PC-9 (cell line): ENCODE data around the gene TRIM39. TPM values are rescaled to one million over a fixed set of nuclear protein-coding genes. Genes with fewer than 3 reads are reported as not detected.

ENCODE experiments used
- BruUV-seq: library from RNA; stranded (reverse); fragments of 400-500 nt; replicated peaks from 2 replicates; lab custom pipeline; 2021; lab: Mats Ljungman, UMichigan
- CTCF ChIA-PET: fragments of 300-600 bp; sonication (Branson Sonifier 250); formaldehyde crosslinking; loops from one replicate; lab custom pipeline; 2022; ENCODE audit warnings: antibody characterized with exemption; lab: Charles Lee
- POLR2A ChIA-PET: fragments of 300-600 bp; sonication (Branson Sonifier 250); formaldehyde crosslinking; loops from one replicate; lab custom pipeline; 2022; ENCODE audit warnings: antibody characterized with exemption; ENCODE audit not compliant: unreplicated experiment; lab: Charles Lee
- DNase-seq, 2 experiments: peaks; one replicate each; pipeline versions ENCODE4 v3.0.0 to v3.0.0-alpha.2; 2015 to 2022; ENCODE audit warnings: mixed read lengths in 1 of 2
- H2AFZ ChIP-seq: fragments of 200-600 bp; sonication (generic); 2 replicates; pipeline ENCODE4 v1.8.1; 2017; ENCODE audit warnings: antibody characterized with exemption
- H3F3A ChIP-seq: fragments of 200-600 bp; sonication (generic); 2 replicates; pipeline ENCODE4 v1.8.1; 2017; ENCODE audit warnings: antibody characterized with exemption, mild to moderate bottlenecking, low read depth; ENCODE audit not compliant: insufficient read depth
- H3K27ac ChIP-seq: fragments of 200-600 bp; sonication (generic); 2 replicates; pipeline ENCODE4 v1.6.1; 2016; ENCODE audit warnings: mixed run types
- H3K27me3 ChIP-seq: fragments of 200-600 bp; sonication (generic); 2 replicates; pipeline ENCODE4 v1.6.1; 2016; ENCODE audit warnings: low read depth, mixed run types; ENCODE audit not compliant: insufficient read depth
- H3K36me3 ChIP-seq: fragments of 200-600 bp; sonication (generic); 2 replicates; pipeline ENCODE4 v1.6.1; 2016; ENCODE audit warnings: low read depth, mixed run types
- H3K4me1 ChIP-seq: fragments of 200-600 bp; sonication (generic); replicated peaks from 2 replicates; pipeline ENCODE4 v1.6.1; 2016; ENCODE audit warnings: mixed run types; ENCODE audit not compliant: insufficient read depth
- H3K4me2 ChIP-seq: fragments of 200-600 bp; sonication (generic); 2 replicates; pipeline ENCODE4 v1.6.1; 2017; ENCODE audit warnings: mixed run types
- H3K4me3 ChIP-seq: fragments of 200-600 bp; sonication (generic); 2 replicates; pipeline ENCODE4 v1.6.1; 2016; ENCODE audit warnings: mixed run types
- H3K79me2 ChIP-seq: fragments of 200-600 bp; sonication (generic); 2 replicates; pipeline ENCODE4 v1.6.1; 2017; ENCODE audit warnings: low read depth, mixed run types
- H3K9me2 ChIP-seq: fragments of 200-600 bp; sonication (generic); 2 replicates; pipeline ENCODE4 v1.8.1; 2017; ENCODE audit warnings: mild to moderate bottlenecking; ENCODE audit not compliant: insufficient read depth
- H3K9me3 ChIP-seq: fragments of 200-600 bp; sonication (generic); 2 replicates; pipeline ENCODE4 v1.8.1; 2016; ENCODE audit warnings: low read depth; ENCODE audit not compliant: insufficient read depth
- H4K20me1 ChIP-seq: fragments of 200-600 bp; sonication (generic); 2 replicates; pipeline ENCODE4 v1.8.1; 2017; ENCODE audit not compliant: insufficient read depth
- EZH2 ChIP-seq: fragments of 200-600 bp; sonication (generic); IDR thresholded peaks from 2 replicates; pipeline ENCODE4 v1.8.0; 2017; ENCODE audit warnings: antibody characterized with exemption, low read depth
- intact Hi-C: fragments of 100-400 bp; cut with micrococcal nuclease; formaldehyde crosslinking; loops from one replicate; pipeline ENCODE4 v1.10.0; 2022; ENCODE audit not compliant: unreplicated experiment
- total RNA-seq: library from RNA; stranded (reverse); gene quantifications from 2 replicates; pipeline ENCODE4 v1.2.3, GENCODE V29; 2021
- TF ChIP-seq, protein P1 (sequence below): fragments of 200-600 bp; sonication (generic); conservative IDR thresholded peaks from 2 replicates; pipeline ENCODE4 v1.6.1; 2017; ENCODE audit warnings: mixed run types, antibody characterized with exemption, mild to moderate bottlenecking, moderate library complexity

Gene TRIM39
- total RNA-seq, 1 experiment from 2014 or later = 14.4 TPM

- peaks cover 8% of the 10 kb centered on the region; the same call in 1 of the 2 replicates for H3K79me2 ChIP-seq
These were observed 22.7 kb upstream of the TRIM39 start for GRCh38 chr6:30304002-30304401.

GRCh38 chr6:30311101-30311500 lies 15.6 kb upstream of the TRIM39 start:
- intact Hi-C loops = no loop called here
- no peak overlapping the region for H2AFZ ChIP-seq
- no peaks in the 10 kb centered on the region for H3K4me1 ChIP-seq
- H3K4me2 ChIP-seq = no peak overlapping the region
- CTCF ChIA-PET = no interaction called here
- H3F3A ChIP-seq = no peaks in the 10 kb centered on the region; the same call in 1 of the 2 replicates
- H3K9me2 ChIP-seq = no peaks in the 10 kb centered on the region
- H3K79me2 ChIP-seq = peaks cover 45% of the 10 kb centered on the region
- peaks cover 19% of the 10 kb centered on the region; the same call in 1 of the 2 replicates for H4K20me1 ChIP-seq
- POLR2A ChIA-PET = no interaction called here
- no peak for TF ChIP-seq EZH2
- TF ChIP-seq, protein P1, sequence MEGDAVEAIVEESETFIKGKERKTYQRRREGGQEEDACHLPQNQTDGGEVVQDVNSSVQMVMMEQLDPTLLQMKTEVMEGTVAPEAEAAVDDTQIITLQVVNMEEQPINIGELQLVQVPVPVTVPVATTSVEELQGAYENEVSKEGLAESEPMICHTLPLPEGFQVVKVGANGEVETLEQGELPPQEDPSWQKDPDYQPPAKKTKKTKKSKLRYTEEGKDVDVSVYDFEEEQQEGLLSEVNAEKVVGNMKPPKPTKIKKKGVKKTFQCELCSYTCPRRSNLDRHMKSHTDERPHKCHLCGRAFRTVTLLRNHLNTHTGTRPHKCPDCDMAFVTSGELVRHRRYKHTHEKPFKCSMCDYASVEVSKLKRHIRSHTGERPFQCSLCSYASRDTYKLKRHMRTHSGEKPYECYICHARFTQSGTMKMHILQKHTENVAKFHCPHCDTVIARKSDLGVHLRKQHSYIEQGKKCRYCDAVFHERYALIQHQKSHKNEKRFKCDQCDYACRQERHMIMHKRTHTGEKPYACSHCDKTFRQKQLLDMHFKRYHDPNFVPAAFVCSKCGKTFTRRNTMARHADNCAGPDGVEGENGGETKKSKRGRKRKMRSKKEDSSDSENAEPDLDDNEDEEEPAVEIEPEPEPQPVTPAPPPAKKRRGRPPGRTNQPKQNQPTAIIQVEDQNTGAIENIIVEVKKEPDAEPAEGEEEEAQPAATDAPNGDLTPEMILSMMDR = no peak
- H3K9me3 ChIP-seq = no peaks in the 10 kb centered on the region
- H3K36me3 ChIP-seq = peaks cover 6% of the 10 kb centered on the region
- no TSS peak for BruUV-seq
- no peaks in the 10 kb centered on the region for H3K27me3 ChIP-seq
- no peak for DNase-seq
- H3K4me3 ChIP-seq = no peak overlapping the region
- H3K27ac ChIP-seq = no peak overlapping the region

More at GRCh38 chr6:30304002-30304401, 22.7 kb upstream of the TRIM39 start:
- H3K4me3 ChIP-seq = no peak overlapping the region
- no peaks in the 10 kb centered on the region for H3K4me1 ChIP-seq
- H3K4me2 ChIP-seq = no peak overlapping the region
- no peaks in the 10 kb centered on the region for H3K9me2 ChIP-seq
- peaks cover 37% of the 10 kb centered on the region for H3K36me3 ChIP-seq
- H2AFZ ChIP-seq = no peak overlapping the region
- H3K27me3 ChIP-seq = no peaks in the 10 kb centered on the region
- H4K20me1 ChIP-seq = no peaks in the 10 kb centered on the region
- BruUV-seq = no TSS peak
- DNase-seq = no peak
- peaks cover 7% of the 10 kb centered on the region; the same call in 1 of the 2 replicates for H3F3A ChIP-seq
- no peak for TF ChIP-seq EZH2
- TF ChIP-seq, protein P1 = no peak
- POLR2A ChIA-PET = no interaction called here
- no peak overlapping the region for H3K27ac ChIP-seq
- intact Hi-C loops = no loop called here
- peaks cover 66% of the 10 kb centered on the region for H3K9me3 ChIP-seq
- CTCF ChIA-PET = no interaction called here

GRCh38 chr6:30311671-30312070 lies 15.1 kb upstream of the TRIM39 start:
- Histone ChIP-seq H3K4me2 (no peak overlapping the region), H3K27ac (no peak overlapping the region), H3K9me3 (no peaks in the 10 kb centered on the region), H2AFZ (no peak overlapping the region), H3K9me2 (no peaks in the 10 kb centered on the region), H4K20me1 (peaks cover 24% of the 10 kb centered on the region; the same call in 1 of the 2 replicates), H3K27me3 (no peaks in the 10 kb centered on the region), H3K79me2 (peaks cover 51% of the 10 kb centered on the region), H3K4me3 (no peak overlapping the region), H3K36me3 (peaks cover 8% of the 10 kb centered on the region), H3K4me1 (no peaks in the 10 kb centered on the region), H3F3A (no peaks in the 10 kb centered on the region; the same call in 1 of the 2 replicates)
- ChIA-PET POLR2A (interaction anchor here (0.7 kb wide), 1 partner anchor 189 kb away, joined by 6 read pairs; no protein-coding TSS in a partner anchor), CTCF (no interaction called here)
- BruUV-seq = no TSS peak
- no peak for TF ChIP-seq EZH2
- TF ChIP-seq, protein P1 = no peak
- intact Hi-C loops = no loop called here
- DNase-seq = no peak
